HEK293T (cell line): Measurements from ENCODE around the gene KRTAP5-5.

Experiments used
- CTCF ChIA-PET: fragments of 350-600 bp; formaldehyde crosslinking; extraction: SDS; loops from one replicate; lab custom pipeline; 2021; ENCODE audit warnings: antibody characterized with exemption, inconsistent platforms; lab: Yijun Ruan, JAX
- POLR2A ChIA-PET: fragments of 350-600 bp; formaldehyde crosslinking; extraction: SDS; loops from one replicate; lab custom pipeline; 2020; ENCODE audit warnings: antibody characterized with exemption, inconsistent platforms; lab: Yijun Ruan, JAX
- DNase-seq: peaks from one replicate; pipeline ENCODE4 v3.0.0; 2012; ENCODE audit warnings: mixed read lengths; ENCODE audit errors: extremely low spot score
- ARNT ChIP-seq: fragments of 450-650 bp; IDR thresholded peaks from 2 replicates; pipeline ENCODE4 v1.6.1; 2017; ENCODE audit warnings: mild to moderate bottlenecking
- CTBP1 ChIP-seq: fragments of 450-650 bp; IDR thresholded peaks from 2 replicates; pipeline ENCODE4 v1.6.1; 2016; ENCODE audit warnings: borderline replicate concordance
- ELF4 ChIP-seq: fragments of 450-650 bp; IDR thresholded peaks from 2 replicates; pipeline ENCODE4 v1.6.1; 2017; ENCODE audit warnings: antibody characterized with exemption
- LEF1 ChIP-seq: fragments of 450-650 bp; IDR thresholded peaks from 2 replicates; pipeline ENCODE4 v1.6.1; 2017; ENCODE audit warnings: mild to moderate bottlenecking, borderline replicate concordance
- NFRKB ChIP-seq: fragments of 450-650 bp; IDR thresholded peaks from 2 replicates; pipeline ENCODE4 v1.6.1; 2016; ENCODE audit warnings: mild to moderate bottlenecking, moderate library complexity
- TARDBP ChIP-seq: fragments of 450-650 bp; IDR thresholded peaks from 2 replicates; pipeline ENCODE4 v1.6.1; 2016

Gene KRTAP5-5

DNA sequence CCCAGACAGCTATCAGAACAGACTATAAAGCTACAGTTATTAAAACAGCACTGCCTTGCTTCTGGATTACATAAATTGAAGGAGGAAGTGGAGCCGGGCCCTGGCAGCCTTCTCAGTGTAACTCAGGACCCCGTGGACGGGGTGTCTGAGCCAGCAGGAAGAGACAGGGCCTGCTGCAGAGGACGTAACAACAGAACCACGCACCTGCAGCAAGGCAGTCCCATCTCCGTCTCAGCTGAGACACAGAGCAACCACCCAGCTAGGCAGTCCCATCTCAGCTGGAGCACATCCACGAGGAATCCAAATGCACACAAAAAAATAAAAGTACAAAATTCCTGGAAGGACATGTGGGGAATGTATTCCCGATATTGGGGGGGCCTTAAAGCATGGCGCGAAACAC lies 50.3 kb downstream of the KRTAP5-5 start:
- no peak for DNase-seq
- ChIA-PET CTCF (interaction anchor here (0.6 to 2.0 kb wide), 2 partner anchors 27 to 113 kb away, joined by 4 to 7 read pairs; no protein-coding TSS in a partner anchor), POLR2A (interaction anchor here (1.3 kb wide), 1 partner anchor 14 kb away, joined by 3 read pairs; no protein-coding TSS in a partner anchor)
- TF ChIP-seq TARDBP (no peak), NFRKB (no peak), CTBP1 (no peak), LEF1 (no peak), ELF4 (no peak), ARNT (no peak)
